ENCODE data around the gene CUEDC1.

Gene CUEDC1

GRCh38 chr17:57955183-57955931, at the start of gene CUEDC1:
CUEDC1 (minus strand) TSS chr17:57955412; CDS start chr17:57885564, 69,848 bp downstream.
- peak; percentile 81 for DNase-seq (ENCODE audit: low read depth)

GRCh38 chr17:58004060-58004459, 48.8 kb upstream of the CUEDC1 start:
- DNase-seq (ENCODE audit: low read depth), result no peak

- DNase-seq (ENCODE audit: low read depth), result no peak
Measured at GRCh38 chr17:58002973-58003372, 47.8 kb upstream of the CUEDC1 start.

GRCh38 chr17:58002154-58002948, 47.1 kb upstream of the CUEDC1 start:
- no peak for DNase-seq (ENCODE audit: low read depth)

GRCh38 chr17:58001461-58002124, 46.4 kb upstream of the CUEDC1 start:
- no peak for DNase-seq (ENCODE audit: low read depth)

GRCh38 chr17:57999496-58000017, 44.3 kb upstream of the CUEDC1 start:
- DNase-seq (ENCODE audit: low read depth), result peak; percentile 89

GRCh38 chr17:57999010-57999495, 43.8 kb upstream of the CUEDC1 start:
- no peak for DNase-seq (ENCODE audit: low read depth)

- no peak for DNase-seq (ENCODE audit: low read depth)
Measured at GRCh38 chr17:57997085-57997809, 42.0 kb upstream of the CUEDC1 start.

GRCh38 chr17:57995076-57995956, 40.1 kb upstream of the CUEDC1 start:
- peak; percentile 89 for DNase-seq (ENCODE audit: low read depth)

- DNase-seq (ENCODE audit: low read depth), result no peak
Measured at GRCh38 chr17:57994436-57994835, 39.2 kb upstream of the CUEDC1 start.

GRCh38 chr17:57993471-57994365, 38.5 kb upstream of the CUEDC1 start:
- no peak for DNase-seq (ENCODE audit: low read depth)

- no peak for DNase-seq (ENCODE audit: low read depth)
Measured at GRCh38 chr17:57991537-57991936, 36.3 kb upstream of the CUEDC1 start.

GRCh38 chr17:57990037-57990436, 34.8 kb upstream of the CUEDC1 start:
- no peak for DNase-seq (ENCODE audit: low read depth)

- peak; percentile 85 for DNase-seq (ENCODE audit: low read depth)
Measured at GRCh38 chr17:57988301-57989250, 33.4 kb upstream of the CUEDC1 start.

GRCh38 chr17:57987581-57988300, 32.5 kb upstream of the CUEDC1 start, which contains the start of gene VEZF1:
VEZF1 (minus strand) TSS chr17:57988254; CDS start chr17:57988111, 143 bp downstream.
- DNase-seq (ENCODE audit: low read depth), result peak; percentile 83

GRCh38 chr17:57986841-57987580, 31.8 kb upstream of the CUEDC1 start:
- DNase-seq (ENCODE audit: low read depth), result peak; percentile 91

GRCh38 chr17:57985675-57985974, 30.4 kb upstream of the CUEDC1 start:
- DNase-seq (ENCODE audit: low read depth), result peak; percentile 89
